K562 (cell line): Measurements from ENCODE around the gene HAUS3.

ENCODE experiments used
- CBX3 ChIP-seq, 2 experiments: IDR thresholded peaks; 1 replicate in 1 of 2; 2 replicates in 1 of 2; pipeline ENCODE4 v1.6.1; 2012; ENCODE audit warnings: inconsistent platforms in 2 of 2, low read length in 2 of 2, borderline replicate concordance in 1 of 2, control low read depth in 1 of 2
- CC2D1A ChIP-seq: fragments of 450-650 bp; IDR thresholded peaks from 2 replicates; pipeline ENCODE4 v1.6.1; 2017; ENCODE audit warnings: mild to moderate bottlenecking
- DNMT1 ChIP-seq: fragments of 450-650 bp; IDR thresholded peaks from 2 replicates; pipeline ENCODE4 v1.6.1; 2016; ENCODE audit warnings: antibody characterized with exemption, mild to moderate bottlenecking
- E2F4 ChIP-seq: sonication (generic); formaldehyde crosslinking; IDR thresholded peaks from 2 replicates; pipeline ENCODE4 v1.8.0; 2022; ENCODE audit warnings: mild to moderate bottlenecking, low read depth, missing genetic modification reagents
- JUND ChIP-seq, 2 experiments: IDR thresholded peaks; 2 replicates in 1 of 2; 3 replicates in 1 of 2; pipeline ENCODE4 v1.6.1; 2011; ENCODE audit warnings: borderline replicate concordance in 2 of 2, low read depth in 2 of 2, low read length in 2 of 2, improper control_type of control experiment in 1 of 2, missing biosample characterization in 1 of 2, missing genetic modification characterization in 1 of 2, missing genetic modification reagents in 1 of 2
- TF ChIP-seq, protein P1 (sequence below), 3 experiments: IDR thresholded peaks in 2 of 3; conservative IDR thresholded peaks in 1 of 3; 2 replicates each; pipeline ENCODE4 v1.5.1; 2011 to 2012; ENCODE audit warnings: low read length in 3 of 3, mild to moderate bottlenecking in 3 of 3, control low read depth in 2 of 3, improper control_type of control experiment in 1 of 3, inconsistent platforms in 1 of 3, low read depth in 1 of 3, mixed read lengths in 1 of 3, moderate library complexity in 1 of 3; ENCODE audit not compliant: insufficient read depth in 2 of 3

GRCh38 chr4:2284161-2284933 is 42.4 kb upstream of the HAUS3 start:
- TF ChIP-seq, protein P1, sequence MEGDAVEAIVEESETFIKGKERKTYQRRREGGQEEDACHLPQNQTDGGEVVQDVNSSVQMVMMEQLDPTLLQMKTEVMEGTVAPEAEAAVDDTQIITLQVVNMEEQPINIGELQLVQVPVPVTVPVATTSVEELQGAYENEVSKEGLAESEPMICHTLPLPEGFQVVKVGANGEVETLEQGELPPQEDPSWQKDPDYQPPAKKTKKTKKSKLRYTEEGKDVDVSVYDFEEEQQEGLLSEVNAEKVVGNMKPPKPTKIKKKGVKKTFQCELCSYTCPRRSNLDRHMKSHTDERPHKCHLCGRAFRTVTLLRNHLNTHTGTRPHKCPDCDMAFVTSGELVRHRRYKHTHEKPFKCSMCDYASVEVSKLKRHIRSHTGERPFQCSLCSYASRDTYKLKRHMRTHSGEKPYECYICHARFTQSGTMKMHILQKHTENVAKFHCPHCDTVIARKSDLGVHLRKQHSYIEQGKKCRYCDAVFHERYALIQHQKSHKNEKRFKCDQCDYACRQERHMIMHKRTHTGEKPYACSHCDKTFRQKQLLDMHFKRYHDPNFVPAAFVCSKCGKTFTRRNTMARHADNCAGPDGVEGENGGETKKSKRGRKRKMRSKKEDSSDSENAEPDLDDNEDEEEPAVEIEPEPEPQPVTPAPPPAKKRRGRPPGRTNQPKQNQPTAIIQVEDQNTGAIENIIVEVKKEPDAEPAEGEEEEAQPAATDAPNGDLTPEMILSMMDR (IDR thresholded peaks at IDR 0.05 in 2 of 3, conservative IDR thresholded peaks at IDR 0.05 in 1 of 3; ENCODE audit: insufficient read depth in 2 of 3, low read depth in 1 of 3, low read length in 3 of 3) = no peak
- TF ChIP-seq CBX3 (IDR thresholded peaks at IDR 0.05; ENCODE audit: borderline replicate concordance in 1 of 2, low read length in 2 of 2) (no peak), CC2D1A (no peak), DNMT1 (no peak), E2F4 (CRISPR knock-in tag) (no peak), JUND (IDR thresholded peaks at IDR 0.05; ENCODE audit: borderline replicate concordance, low read depth, low read length) (no peak), JUND (tag; IDR thresholded peaks at IDR 0.05; ENCODE audit: borderline replicate concordance, low read depth, low read length) (no peak)
